Stimulated activated naive CD8-positive, alpha-beta T cell treated with anti-CD3 and anti-CD28 coated beads, Interleukin-15, Interleukin-2, amounts not matched to agents 100 ng/mL and 50 ng/mL, for 24 hours (primary cell): Measurements from ENCODE around the gene THBS4.
"Not testable (repeated sequence)": the region's sequence is repeated elsewhere in the genome, so short reads cannot be mapped to it uniquely, and the experiment has no call there.

ENCODE experiments used
- H3K27ac Mint-ChIP-seq: one replicate; pipeline ENCODE4 v1.8.0; 2021; ENCODE audit warnings: mild to moderate bottlenecking, mixed read lengths
- H3K27me3 Mint-ChIP-seq: one replicate; pipeline ENCODE4 v1.8.0; 2021; ENCODE audit warnings: mixed read lengths
- H3K36me3 Mint-ChIP-seq: one replicate; pipeline ENCODE4 v1.8.0; 2021; ENCODE audit warnings: low read depth, mixed read lengths
- H3K4me1 Mint-ChIP-seq: one replicate; pipeline ENCODE4 v1.8.0; 2021; ENCODE audit warnings: low read depth, mixed read lengths
- H3K4me3 Mint-ChIP-seq: one replicate; pipeline ENCODE4 v1.8.0; 2021; ENCODE audit warnings: mild to moderate bottlenecking, mixed read lengths
- H3K9me3 Mint-ChIP-seq: one replicate; pipeline ENCODE4 v1.8.0; 2021; ENCODE audit warnings: mixed read lengths

The THBS4 gene

DNA sequence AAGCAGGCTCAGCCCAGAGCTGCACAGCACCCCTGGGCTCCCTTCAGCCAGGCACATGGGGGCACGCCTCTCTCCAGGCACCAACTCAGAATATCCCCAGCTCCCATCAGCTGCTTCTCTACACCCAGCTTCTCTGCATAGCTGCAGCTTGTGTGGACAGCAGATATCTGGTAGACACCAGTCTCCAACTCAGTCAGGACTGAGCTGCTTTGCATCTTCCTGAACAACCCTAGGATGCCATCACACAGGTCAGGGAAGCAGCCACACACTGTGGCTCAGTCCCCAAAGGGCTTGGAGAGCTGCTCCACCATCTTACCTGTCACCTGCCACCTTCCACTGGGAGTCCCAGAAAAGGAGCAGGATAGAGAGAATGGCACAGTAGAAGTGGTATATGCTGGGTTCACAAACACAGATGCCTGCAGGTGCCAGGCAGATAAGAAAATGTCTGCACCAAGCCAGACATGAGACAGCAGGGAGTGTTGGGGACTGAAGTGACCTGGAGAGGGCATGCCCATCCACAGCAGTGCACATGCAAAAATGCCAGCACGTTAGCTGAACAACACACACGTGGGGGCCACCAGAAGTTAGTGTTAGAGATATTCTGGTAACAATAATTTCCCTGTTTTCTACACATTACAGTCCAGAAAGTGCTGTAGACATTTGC is 42.0 kb downstream of the THBS4 start:
- Mint-ChIP-seq H3K4me1 (no peaks in the 10 kb centered on the region), H3K36me3 (no peaks in the 10 kb centered on the region), H3K4me3 (no peak overlapping the region), H3K27me3 (no peaks in the 10 kb centered on the region), H3K27ac (no peak overlapping the region), H3K9me3 (no peaks in the 10 kb centered on the region)

DNA sequence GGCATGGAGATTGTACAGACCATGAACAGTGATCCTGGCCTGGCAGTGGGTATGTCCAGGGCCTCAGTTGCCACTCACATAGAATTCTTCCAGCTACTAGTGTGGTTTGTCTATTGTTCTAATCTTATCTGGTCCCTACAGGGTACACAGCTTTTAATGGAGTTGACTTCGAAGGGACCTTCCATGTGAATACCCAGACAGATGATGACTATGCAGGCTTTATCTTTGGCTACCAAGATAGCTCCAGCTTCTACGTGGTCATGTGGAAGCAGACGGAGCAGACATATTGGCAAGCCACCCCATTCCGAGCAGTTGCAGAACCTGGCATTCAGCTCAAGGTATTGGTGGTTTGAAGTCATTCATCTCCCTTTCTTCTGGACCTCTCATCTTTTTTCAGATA is 43.8 kb downstream of the THBS4 start:
- peaks cover 10% of the 10 kb centered on the region for H3K4me1 Mint-ChIP-seq
- no peaks in the 10 kb centered on the region for H3K36me3 Mint-ChIP-seq
- no peaks in the 10 kb centered on the region for H3K27me3 Mint-ChIP-seq
- H3K9me3 Mint-ChIP-seq = no peaks in the 10 kb centered on the region
- no peak overlapping the region for H3K4me3 Mint-ChIP-seq
- no peak overlapping the region for H3K27ac Mint-ChIP-seq

DNA sequence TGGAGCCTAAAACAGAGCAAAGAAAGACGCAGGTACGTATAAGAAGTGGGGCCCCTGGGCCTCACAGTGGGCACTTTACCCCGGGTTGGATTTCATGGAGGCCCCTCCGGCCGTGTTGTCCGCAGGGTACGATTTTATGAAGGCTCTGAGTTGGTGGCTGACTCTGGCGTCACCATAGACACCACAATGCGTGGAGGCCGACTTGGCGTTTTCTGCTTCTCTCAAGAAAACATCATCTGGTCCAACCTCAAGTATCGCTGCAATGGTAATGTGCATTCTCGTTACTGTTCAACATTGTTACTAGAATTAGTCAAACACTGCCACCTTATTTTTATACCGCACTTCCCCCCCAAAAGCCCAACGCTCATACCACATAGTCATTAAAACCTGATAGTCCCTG is 47.1 kb downstream of the THBS4 start:
- Mint-ChIP-seq H3K36me3 (no peaks in the 10 kb centered on the region), H3K27ac (no peak overlapping the region), H3K9me3 (no peaks in the 10 kb centered on the region), H3K27me3 (no peaks in the 10 kb centered on the region), H3K4me1 (peaks cover 10% of the 10 kb centered on the region), H3K4me3 (no peak overlapping the region)

DNA sequence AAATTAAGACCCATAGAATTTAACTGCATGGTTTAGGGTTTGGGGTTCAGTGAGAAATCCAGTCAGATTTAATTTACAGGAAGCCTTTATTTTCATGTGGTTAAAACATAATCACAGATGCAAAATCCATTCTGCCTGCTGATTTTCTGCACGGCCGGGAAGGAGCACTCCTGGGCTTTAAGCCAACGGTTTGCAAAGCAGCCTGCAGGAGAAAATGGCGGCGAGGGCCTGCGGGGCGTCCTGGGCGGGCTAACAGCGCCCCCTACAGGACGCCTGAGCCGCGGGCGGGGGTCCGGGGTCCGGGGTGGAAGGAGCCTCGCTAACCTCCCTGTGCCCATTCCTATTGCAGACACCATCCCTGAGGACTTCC is 47.6 kb downstream of the THBS4 start:
- Mint-ChIP-seq H3K4me1 (peaks cover 10% of the 10 kb centered on the region), H3K27me3 (no peaks in the 10 kb centered on the region), H3K9me3 (no peaks in the 10 kb centered on the region), H3K4me3 (peak overlapping the region; percentile 50), H3K36me3 (no peaks in the 10 kb centered on the region), H3K27ac (peak overlapping the region; percentile 55)

DNA sequence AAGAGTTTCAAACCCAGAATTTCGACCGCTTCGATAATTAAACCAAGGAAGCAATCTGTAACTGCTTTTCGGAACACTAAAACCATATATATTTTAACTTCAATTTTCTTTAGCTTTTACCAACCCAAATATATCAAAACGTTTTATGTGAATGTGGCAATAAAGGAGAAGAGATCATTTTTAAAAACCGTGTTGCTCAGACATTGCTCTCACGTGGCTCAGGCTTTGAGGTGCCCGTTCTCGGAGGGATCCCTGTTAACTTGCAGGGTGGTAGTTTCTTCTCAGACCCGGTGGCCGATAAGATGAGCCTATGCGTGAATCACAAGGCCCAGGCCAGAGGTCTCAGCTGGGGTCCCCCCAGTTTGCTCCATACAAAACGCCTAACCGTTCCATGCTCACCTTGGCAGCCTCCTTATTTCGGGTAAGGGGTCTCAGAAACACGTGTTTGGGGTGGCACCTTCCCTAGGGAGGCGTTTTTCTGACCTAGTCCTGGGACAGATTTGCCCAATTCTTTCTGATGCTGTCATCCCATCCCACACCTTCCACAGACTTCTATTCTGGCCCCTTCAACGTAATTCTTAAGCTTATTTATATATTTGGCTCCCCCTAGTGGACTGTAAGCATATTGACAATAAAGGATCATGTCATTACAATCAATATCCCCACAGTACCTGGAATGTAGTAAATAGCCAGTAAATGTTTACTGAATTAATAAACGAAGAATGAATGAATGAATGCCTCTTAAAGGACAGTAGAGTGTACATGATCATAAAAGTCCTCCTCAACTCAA is 48.1 kb downstream of the THBS4 start:
- peak overlapping the region; percentile 50 for H3K4me3 Mint-ChIP-seq
- H3K9me3 Mint-ChIP-seq = no peaks in the 10 kb centered on the region

DNA sequence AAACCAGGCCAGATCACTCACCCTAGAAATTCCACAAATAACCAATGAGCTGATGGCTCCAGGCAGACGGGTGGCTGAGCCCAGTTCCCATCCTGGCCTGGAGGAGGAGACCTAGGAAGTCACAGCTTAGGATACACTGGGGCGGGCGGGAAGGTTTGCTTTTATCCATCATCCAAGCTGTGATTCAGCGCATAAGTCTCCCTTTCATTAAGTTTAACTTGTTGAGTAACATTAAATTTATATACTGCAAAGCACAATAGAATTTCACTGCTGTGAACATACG is 55.7 kb downstream of the THBS4 start:
- Mint-ChIP-seq H3K4me3 (no peak overlapping the region), H3K27me3 (no peaks in the 10 kb centered on the region), H3K9me3 (no peaks in the 10 kb centered on the region), H3K36me3 (no peaks in the 10 kb centered on the region), H3K27ac (no peak overlapping the region), H3K4me1 (peaks cover 12% of the 10 kb centered on the region)

More for the DNA sequence above, 48.1 kb downstream of the THBS4 start:
- H3K4me1 Mint-ChIP-seq = peaks cover 10% of the 10 kb centered on the region
- H3K27me3 Mint-ChIP-seq = no peaks in the 10 kb centered on the region
- no peaks in the 10 kb centered on the region for H3K36me3 Mint-ChIP-seq
- H3K27ac Mint-ChIP-seq = peak overlapping the region; percentile 55

DNA sequence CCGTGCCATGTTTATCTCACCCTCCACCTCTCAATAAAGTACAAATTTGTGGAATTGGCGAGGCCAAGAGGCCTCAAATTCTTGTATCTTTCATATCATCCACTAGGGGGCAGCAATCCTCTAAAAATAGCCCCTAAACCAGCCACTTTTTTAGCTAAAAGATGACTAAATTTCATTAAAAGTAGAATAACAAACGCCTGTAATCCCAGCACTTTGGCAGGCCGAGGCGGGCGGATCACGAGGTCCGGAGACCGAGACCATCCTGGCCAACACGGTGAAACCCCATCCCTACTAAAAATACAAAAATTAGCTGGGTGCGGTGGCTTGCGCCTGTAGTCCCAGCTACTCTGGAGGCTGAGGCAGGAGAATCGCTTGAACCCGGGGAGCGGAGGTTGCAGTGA is 56.6 kb downstream of the THBS4 start:
- H3K4me3 Mint-ChIP-seq, H3K27ac Mint-ChIP-seq, H3K27me3 Mint-ChIP-seq, H3K36me3 Mint-ChIP-seq, H3K9me3 Mint-ChIP-seq: not testable (repeated sequence)
- H3K4me1 Mint-ChIP-seq = peaks cover 18% of the 10 kb centered on the region

DNA sequence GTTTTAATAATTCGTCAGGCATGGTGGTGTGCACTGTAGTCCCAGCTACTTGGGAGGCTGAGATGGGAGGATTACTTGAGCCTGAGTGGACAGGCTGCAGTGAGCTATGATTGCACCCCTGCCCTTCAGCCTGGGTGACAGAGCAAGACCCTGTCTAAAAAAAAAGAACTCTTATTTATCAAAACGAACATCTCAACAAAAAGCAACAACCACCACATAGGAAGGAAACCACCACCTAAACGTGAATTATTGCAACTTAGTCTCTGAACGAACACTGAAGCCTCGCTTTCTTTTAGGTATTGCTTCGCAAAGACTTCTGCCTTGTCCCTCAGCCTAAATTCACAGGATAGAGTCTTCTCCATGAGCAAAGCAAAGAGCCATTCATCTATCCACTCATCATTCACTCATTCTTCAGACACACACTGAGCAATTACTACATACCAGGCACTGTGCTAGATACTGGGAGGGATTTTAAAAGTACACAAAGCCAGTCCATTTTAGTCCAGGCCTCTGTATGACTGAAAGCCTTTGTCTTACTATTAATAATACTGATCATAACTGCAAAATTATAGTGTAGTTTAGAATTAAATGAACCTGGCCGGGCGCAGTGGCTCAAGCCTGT is 57.4 kb downstream of the THBS4 start:
- Mint-ChIP-seq H3K4me3 (no peak overlapping the region), H3K36me3 (no peaks in the 10 kb centered on the region), H3K27ac (no peak overlapping the region), H3K9me3 (no peaks in the 10 kb centered on the region), H3K4me1 (peaks cover 18% of the 10 kb centered on the region), H3K27me3 (no peaks in the 10 kb centered on the region)

DNA sequence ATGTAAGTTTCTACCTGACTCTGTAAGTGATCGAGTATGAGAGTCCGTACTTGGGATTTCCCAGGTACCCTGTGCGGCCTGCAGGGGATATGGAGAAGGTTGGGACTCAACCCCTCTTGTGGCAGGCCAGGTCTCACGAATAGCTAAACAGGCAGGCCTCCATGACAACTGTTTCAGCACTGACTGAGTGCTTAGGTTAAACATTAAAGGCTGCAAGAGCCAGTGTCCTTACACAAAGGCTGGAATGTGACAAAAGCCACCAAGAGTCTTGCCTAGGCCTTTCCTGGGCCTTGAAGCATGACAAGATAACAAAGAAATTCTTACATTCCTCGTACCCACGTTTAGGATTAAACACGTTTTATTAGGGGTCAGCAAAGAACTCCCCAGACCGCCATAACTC is 58.6 kb downstream of the THBS4 start:
- Mint-ChIP-seq H3K4me1 (peaks cover 18% of the 10 kb centered on the region), H3K9me3 (no peaks in the 10 kb centered on the region), H3K27me3 (no peaks in the 10 kb centered on the region), H3K4me3 (no peak overlapping the region), H3K27ac (no peak overlapping the region), H3K36me3 (no peaks in the 10 kb centered on the region)

DNA sequence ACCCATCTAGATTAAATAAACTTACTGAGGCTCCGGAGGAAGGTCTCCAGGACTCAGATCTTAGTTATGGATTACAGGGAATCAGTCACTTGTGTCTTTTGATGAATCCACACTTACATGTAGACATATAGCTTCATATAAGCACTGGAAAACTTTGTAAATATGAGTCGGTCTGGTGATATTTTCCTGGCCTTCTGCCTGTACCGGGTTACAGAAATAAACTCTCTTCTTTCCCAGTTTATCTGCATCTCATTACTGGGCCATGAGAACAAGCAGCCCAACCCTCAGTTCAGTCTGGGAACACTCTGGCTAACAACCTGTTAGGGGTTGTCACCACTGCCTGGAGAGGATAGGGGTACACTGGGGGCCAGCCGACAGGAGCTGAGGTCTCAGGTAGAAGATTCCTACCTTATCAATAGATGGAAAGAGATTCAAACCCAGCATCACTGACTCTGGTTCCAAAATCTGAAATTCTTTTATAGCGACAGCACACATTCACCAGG is 59.1 kb downstream of the THBS4 start:
- Mint-ChIP-seq H3K4me1 (peaks cover 18% of the 10 kb centered on the region), H3K9me3 (no peaks in the 10 kb centered on the region), H3K4me3 (no peak overlapping the region), H3K36me3 (no peaks in the 10 kb centered on the region), H3K27ac (no peak overlapping the region), H3K27me3 (no peaks in the 10 kb centered on the region)

DNA sequence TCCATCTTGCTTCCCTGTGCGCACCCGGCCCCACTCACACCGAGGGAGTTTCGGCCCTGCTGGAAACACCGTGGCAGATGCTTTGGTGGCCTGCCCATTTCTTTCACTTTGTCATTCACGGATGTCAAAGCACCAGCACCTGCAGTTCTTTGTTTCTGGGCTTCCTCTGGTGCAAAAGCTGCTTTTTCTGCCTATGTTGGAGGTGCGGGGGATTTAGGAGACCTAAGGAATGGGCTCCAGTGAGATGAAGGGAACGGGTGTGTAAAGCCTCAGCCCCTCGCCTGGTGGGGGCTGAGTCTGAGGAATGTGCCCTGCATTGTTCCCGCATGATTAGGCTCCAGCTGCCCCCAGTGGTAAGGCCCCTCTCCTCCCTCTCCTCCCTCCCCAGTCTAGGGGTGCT is 62.3 kb downstream of the THBS4 start:
- H3K4me3 Mint-ChIP-seq = no peak overlapping the region
- H3K9me3 Mint-ChIP-seq = no peaks in the 10 kb centered on the region
- H3K36me3 Mint-ChIP-seq = no peaks in the 10 kb centered on the region
- no peak overlapping the region for H3K27ac Mint-ChIP-seq
- H3K4me1 Mint-ChIP-seq = peaks cover 20% of the 10 kb centered on the region
- H3K27me3 Mint-ChIP-seq = no peaks in the 10 kb centered on the region

DNA sequence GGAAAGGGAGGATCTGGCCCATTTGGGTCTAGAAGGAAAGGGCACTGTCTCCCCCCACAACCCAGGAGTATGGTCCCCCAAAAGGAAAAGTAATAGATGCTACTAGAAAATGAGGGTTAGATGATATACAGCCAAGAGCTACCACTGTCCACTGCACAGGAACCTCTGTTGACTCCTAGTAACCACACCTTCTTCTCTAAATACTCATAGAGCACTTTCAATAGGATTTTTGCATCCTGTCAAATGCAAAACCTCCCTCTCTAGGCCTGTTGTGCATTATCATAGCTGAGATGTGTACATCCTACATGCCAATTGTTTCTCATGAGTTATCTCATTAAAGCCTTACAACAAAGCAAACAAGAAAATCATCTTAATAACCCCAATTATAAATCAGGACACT is 66.8 kb downstream of the THBS4 start:
- H3K27me3 Mint-ChIP-seq = no peaks in the 10 kb centered on the region
- H3K9me3 Mint-ChIP-seq = peaks cover 3% of the 10 kb centered on the region
- no peak overlapping the region for H3K4me3 Mint-ChIP-seq
- H3K4me1 Mint-ChIP-seq = peaks cover 49% of the 10 kb centered on the region
- no peaks in the 10 kb centered on the region for H3K36me3 Mint-ChIP-seq
- H3K27ac Mint-ChIP-seq = no peak overlapping the region

DNA sequence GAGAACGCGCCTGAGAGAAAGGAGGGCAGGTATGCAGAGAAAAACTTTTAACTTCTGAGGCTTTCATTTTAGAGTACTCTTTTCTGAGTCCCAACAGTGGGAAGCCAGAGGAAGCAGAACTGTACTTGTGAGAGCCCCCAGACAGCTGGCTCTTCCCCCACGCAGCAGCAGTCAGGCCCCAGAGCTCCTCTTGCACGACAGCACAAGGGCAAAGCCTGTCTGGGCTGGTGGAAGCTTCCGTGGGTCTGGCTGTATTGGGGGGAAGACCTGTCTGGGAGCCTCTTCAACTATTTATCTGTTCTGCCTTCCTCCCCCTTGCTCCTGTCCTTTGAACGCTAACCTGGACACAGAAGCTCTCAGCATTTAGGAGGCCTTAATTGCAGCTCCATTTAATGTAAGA is 68.2 kb downstream of the THBS4 start:
- H3K36me3 Mint-ChIP-seq = no peaks in the 10 kb centered on the region
- no peaks in the 10 kb centered on the region for H3K27me3 Mint-ChIP-seq
- no peak overlapping the region for H3K4me3 Mint-ChIP-seq
- H3K4me1 Mint-ChIP-seq = peaks cover 54% of the 10 kb centered on the region
- H3K27ac Mint-ChIP-seq = no peak overlapping the region
- peaks cover 6% of the 10 kb centered on the region for H3K9me3 Mint-ChIP-seq

DNA sequence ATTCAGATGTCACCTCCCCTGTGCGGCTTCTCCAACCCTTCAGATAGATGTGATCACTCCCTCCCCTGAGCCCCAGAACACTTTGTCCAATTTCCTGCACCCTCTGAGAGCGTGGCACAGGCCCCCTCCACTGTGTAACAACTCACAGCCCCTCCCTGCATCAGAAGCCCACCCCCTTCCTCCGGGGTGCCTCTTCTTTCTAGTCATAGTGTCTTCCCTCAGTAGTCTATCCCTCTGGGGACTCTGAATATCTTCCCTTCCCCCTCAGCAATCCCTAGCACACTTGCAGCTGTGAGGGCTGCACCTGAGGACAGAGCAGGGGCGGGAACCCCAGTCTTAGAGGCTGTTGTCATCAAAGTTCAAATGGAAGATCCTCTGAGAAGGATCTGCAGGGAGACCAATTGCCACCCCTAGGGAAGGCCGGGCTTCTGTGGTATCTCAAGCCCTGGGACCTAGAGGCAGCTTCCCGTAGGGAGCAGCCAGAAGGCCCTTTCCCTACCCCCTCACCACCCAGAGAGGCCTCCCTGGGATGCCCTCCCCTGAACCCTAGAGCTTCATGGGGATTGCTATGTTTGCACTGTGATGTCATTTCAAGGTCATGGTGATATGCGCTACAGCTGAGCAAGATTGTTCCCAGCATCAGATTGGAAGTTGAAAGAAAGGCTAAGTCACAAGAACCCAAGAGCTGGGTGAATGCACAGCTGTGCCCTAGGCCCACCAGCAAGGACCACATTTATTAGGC is 70.7 kb downstream of the THBS4 start:
- no peak overlapping the region for H3K27ac Mint-ChIP-seq
- H3K36me3 Mint-ChIP-seq = no peaks in the 10 kb centered on the region
- H3K9me3 Mint-ChIP-seq = peaks cover 6% of the 10 kb centered on the region
- no peaks in the 10 kb centered on the region for H3K27me3 Mint-ChIP-seq
- no peak overlapping the region for H3K4me3 Mint-ChIP-seq
- peaks cover 61% of the 10 kb centered on the region for H3K4me1 Mint-ChIP-seq

DNA sequence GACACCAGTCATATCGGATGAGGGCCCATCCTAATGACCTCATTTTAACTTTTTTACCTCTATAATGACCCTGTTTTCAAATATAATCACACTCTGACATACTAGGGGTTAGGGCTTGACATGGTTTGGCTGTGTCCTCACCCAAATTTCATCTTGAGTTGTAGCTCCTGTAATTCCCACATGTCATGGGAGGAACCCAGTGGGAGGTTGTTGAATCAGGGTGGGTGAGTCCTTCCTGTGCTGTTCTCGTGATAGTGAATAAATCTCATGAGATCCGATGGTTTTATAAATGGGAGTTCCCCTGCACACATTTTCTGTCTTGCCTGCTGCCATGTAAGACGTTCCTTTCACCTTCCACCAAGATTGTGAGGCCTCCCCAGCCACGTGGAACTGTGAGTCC is 71.8 kb downstream of the THBS4 start:
- Mint-ChIP-seq H3K9me3 (peaks cover 6% of the 10 kb centered on the region), H3K27ac (no peak overlapping the region), H3K4me3 (no peak overlapping the region), H3K4me1 (peaks cover 54% of the 10 kb centered on the region), H3K27me3 (no peaks in the 10 kb centered on the region), H3K36me3 (no peaks in the 10 kb centered on the region)
